CD14-positive monocyte (primary cell): ENCODE results near the gene SUPT4H1. TPM values are rescaled to one million over a fixed set of nuclear protein-coding genes. Genes with fewer than 3 reads are reported as not detected.

ENCODE experiments used
- DNase-seq, 3 donors: peaks; one replicate each; pipeline ENCODE4 v3.0.0-alpha.2; 2011 to 2022
- H2AFZ ChIP-seq: 2 replicates; pipeline ENCODE4 v1.6.0; 2012; ENCODE audit warnings: mild to moderate bottlenecking, low read depth, low read length, inconsistent platforms; ENCODE audit not compliant: insufficient read depth, poor library complexity, severe bottlenecking
- H3K27ac ChIP-seq, 2 donors: 1 replicate in 1 of 2; 2 replicates in 1 of 2; pipeline ENCODE4 v1.5.1; 2012 to 2013; ENCODE audit warnings: low read length in 2 of 2, control low read depth in 1 of 2, inconsistent platforms in 1 of 2, low read depth in 1 of 2, mild to moderate bottlenecking in 1 of 2
- H3K27me3 ChIP-seq, 2 donors: one replicate each; pipeline versions ENCODE4 v1.6.0 to v1.6.1; 2011 to 2013; ENCODE audit warnings: low read length in 2 of 2; ENCODE audit not compliant: control insufficient read depth in 2 of 2, insufficient read depth in 2 of 2
- H3K36me3 ChIP-seq, 2 donors: replicated peaks in 1 of 2; 1 replicate in 1 of 2; 2 replicates in 1 of 2; pipeline versions ENCODE4 v1.5.1 to v1.6.1; 2012 to 2013; ENCODE audit warnings: low read length in 2 of 2, control low read depth in 1 of 2, inconsistent platforms in 1 of 2, mild to moderate bottlenecking in 1 of 2; ENCODE audit not compliant: insufficient read depth in 2 of 2, control insufficient read depth in 1 of 2
- H3K4me1 ChIP-seq, 2 donors: 1 replicate in 1 of 2; 2 replicates in 1 of 2; pipeline versions ENCODE4 v1.5.1 to v1.6.1; 2012 to 2013; ENCODE audit warnings: low read length in 2 of 2, control low read depth in 1 of 2, inconsistent platforms in 1 of 2, mild to moderate bottlenecking in 1 of 2, moderate library complexity in 1 of 2; ENCODE audit not compliant: insufficient read depth in 2 of 2, control insufficient read depth in 1 of 2
- H3K4me2 ChIP-seq: replicated peaks from 2 replicates; pipeline ENCODE3; 2012; ENCODE audit warnings: low read length, moderate library complexity, mild to moderate bottlenecking; ENCODE audit not compliant: poor library complexity, severe bottlenecking; ENCODE audit errors: extremely low read depth
- H3K4me3 ChIP-seq, 3 experiments: fragments of 200-600 bp in 1 of 3; sonication (generic) in 1 of 3; replicated peaks in 1 of 3; 1 replicate in 2 of 3; 2 replicates in 1 of 3; pipeline ENCODE4 v1.5.1; 2011 to 2013; ENCODE audit warnings: low read length in 3 of 3, mild to moderate bottlenecking in 3 of 3, control low read depth in 2 of 3, low read depth in 2 of 3, inconsistent platforms in 1 of 3, moderate library complexity in 1 of 3
- H3K79me2 ChIP-seq: 2 replicates; pipeline ENCODE4 v1.6.0; 2012; ENCODE audit warnings: mild to moderate bottlenecking, control low read depth, inconsistent platforms, low read length, moderate library complexity; ENCODE audit not compliant: insufficient read depth
- H3K9ac ChIP-seq: 2 replicates; pipeline ENCODE4 v1.6.0; 2017; ENCODE audit warnings: low read length, mild to moderate bottlenecking; ENCODE audit not compliant: insufficient read depth, poor library complexity, severe bottlenecking
- H3K9me3 ChIP-seq, 2 donors: replicated peaks in 1 of 2; 1 replicate in 1 of 2; 2 replicates in 1 of 2; pipeline versions ENCODE4 v1.5.1 to v1.6.1; 2012 to 2013; ENCODE audit warnings: low read length in 2 of 2, control low read depth in 1 of 2; ENCODE audit not compliant: control insufficient read depth in 1 of 2, insufficient read depth in 1 of 2
- H4K20me1 ChIP-seq: 2 replicates; pipeline ENCODE4 v1.6.0; 2012; ENCODE audit warnings: mild to moderate bottlenecking, low read length, control low read depth, moderate library complexity; ENCODE audit not compliant: insufficient read depth
- H3K27ac Mint-ChIP-seq, 7 donors: one replicate each; pipeline ENCODE4 v1.8.0; 2020; ENCODE audit warnings: mild to moderate bottlenecking in 7 of 7, mixed read lengths in 7 of 7, moderate library complexity in 6 of 7, inconsistent platforms in 2 of 7
- H3K27me3 Mint-ChIP-seq, 3 donors: one replicate each; pipeline ENCODE4 v1.8.0; 2021 to 2022; ENCODE audit warnings: low read depth in 3 of 3, mild to moderate bottlenecking in 3 of 3, mixed read lengths in 3 of 3, moderate library complexity in 3 of 3, inconsistent platforms in 1 of 3
- H3K36me3 Mint-ChIP-seq, 2 donors: one replicate each; pipeline ENCODE4 v1.8.0; 2020; ENCODE audit warnings: mixed read lengths in 2 of 2, inconsistent platforms in 1 of 2, mild to moderate bottlenecking in 1 of 2
- H3K4me1 Mint-ChIP-seq: one replicate; pipeline ENCODE4 v1.8.0; 2020; ENCODE audit warnings: mild to moderate bottlenecking, mixed read lengths
- H3K4me3 Mint-ChIP-seq, 2 donors: one replicate each; pipeline ENCODE4 v1.8.0; 2020; ENCODE audit warnings: mild to moderate bottlenecking in 2 of 2, mixed read lengths in 2 of 2, moderate library complexity in 1 of 2
- H3K9me3 Mint-ChIP-seq, 7 donors: one replicate each; pipeline ENCODE4 v1.8.0; 2020 to 2022; ENCODE audit warnings: mixed read lengths in 7 of 7, mild to moderate bottlenecking in 6 of 7, moderate library complexity in 6 of 7, inconsistent platforms in 2 of 7
- WGBS: methylation state at CpG from one replicate; pipeline ENCODE4 v1.1.5; 2013; ENCODE audit warnings: missing lambda C conversion rate; ENCODE audit not compliant: insufficient coverage; 5-methylcytosine and 5-hydroxymethylcytosine counted together
- intact Hi-C, 2 donors: fragments of 100-400 bp; cut with micrococcal nuclease; formaldehyde crosslinking; loops; one replicate each; pipeline versions ENCODE4 v1.15.0 to v1.15.1; 2023
- polyA plus RNA-seq, 3 donors: library from polyadenylated mRNA; depleted of rRNA in 1 of 3; unstranded in 2 of 3; stranded (reverse) in 1 of 3; fragments of 300-500 nt in 2 of 3; fragments of >200 nt in 1 of 3; fragmentation: Illumina TruSeq in 2 of 3; gene quantifications; 1 replicate in 2 of 3; 2 replicates in 1 of 3; pipeline ENCODE4 v1.2.3, GENCODE V29; 2012 to 2021
- TF ChIP-seq, protein P1 (sequence below): fragments of 200-600 bp; IDR thresholded peaks from one replicate; pipeline ENCODE4 v1.8.0; 2022; ENCODE audit warnings: antibody characterized with exemption, mild to moderate bottlenecking

The SUPT4H1 gene
- polyA plus RNA-seq, 3 donors, result 144 to 251 (median 241) TPM

DNA sequence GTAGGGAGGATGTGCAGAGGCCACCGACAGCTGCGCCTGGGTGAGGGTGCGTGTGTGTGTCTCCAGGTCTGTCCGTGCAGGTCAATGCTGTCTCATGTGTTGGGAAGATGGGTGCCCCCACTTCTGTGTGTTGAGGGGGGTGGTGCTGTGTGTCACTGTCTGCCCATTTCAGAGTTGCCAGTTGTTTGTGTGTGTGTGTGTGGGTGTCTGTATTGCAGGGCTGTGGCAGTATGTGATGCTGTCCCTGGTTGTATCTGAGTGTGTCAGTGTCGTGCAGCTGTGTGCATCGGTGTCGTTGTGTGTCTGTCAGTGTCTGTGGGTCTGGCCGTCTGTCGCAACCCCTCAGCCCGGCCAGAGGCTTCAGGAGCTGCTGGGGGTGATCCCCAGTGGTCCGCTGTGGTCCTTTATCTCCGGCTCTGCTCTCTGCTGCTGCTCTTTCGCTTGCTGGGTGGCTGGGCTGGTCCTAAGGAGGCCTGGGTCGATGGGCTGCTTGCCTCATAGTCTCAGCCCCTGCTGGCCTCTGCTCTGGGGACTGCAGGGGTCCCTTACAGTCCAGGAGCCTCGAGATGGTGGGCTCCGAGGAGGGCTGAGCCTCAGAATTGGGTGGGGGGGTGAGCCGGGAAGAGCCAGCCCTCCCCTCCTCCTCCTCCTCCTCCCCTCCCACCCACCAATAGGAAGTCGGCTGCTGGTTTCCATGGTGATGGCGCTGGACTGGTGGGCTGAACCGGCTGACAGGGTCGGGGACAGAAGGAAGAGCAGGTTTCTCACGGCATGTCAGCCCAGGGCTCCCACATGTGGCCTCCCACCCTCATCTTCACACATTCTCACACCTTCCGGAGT, 23.6 kb downstream of the SUPT4H1 start, which contains the start of gene TSPOAP1:
Gene TSPOAP1, minus strand, starts transcription at position 601 of the 840 bp plus-strand sequence. CDS start 875 bp downstream, outside the sequence.
- Histone ChIP-seq H3K27me3 (peaks cover 11 to 30% of the 10 kb centered on the region in 2 donors), H3K79me2 (peaks cover 69% of the 10 kb centered on the region), H3K4me1 (peaks cover 71 to 75% of the 10 kb centered on the region in 2 donors), H4K20me1 (peaks cover 74% of the 10 kb centered on the region), H3K27ac (peak within 1 kb of the TSS; percentile 88 to 100), H3K36me3 (peaks cover 9 to 18% of the 10 kb centered on the region in 2 donors), H3K9ac (peak within 1 kb of the TSS; percentile 98), H2AFZ (no peak within 1 kb of the TSS), H3K4me2 (peak within 1 kb of the TSS; percentile 99), H3K4me3 (peak within 1 kb of the TSS; percentile 72 to 100 (median 99)), H3K9me3 (peaks cover 0 to 6% of the 10 kb centered on the region in 2 donors)
- Mint-ChIP-seq H3K36me3 (peaks cover 27 to 28% of the 10 kb centered on the region in 2 donors), H3K4me3 (peak within 1 kb of the TSS; percentile 75 to 99), H3K27ac (peak within 1 kb of the TSS; percentile 90 to 99 (median 98)), H3K4me1 (peaks cover 61% of the 10 kb centered on the region), H3K9me3 (peaks cover 0 to 9% (median 7%) of the 10 kb centered on the region in 7 donors), H3K27me3 (peaks cover 29 to 40% (median 37%) of the 10 kb centered on the region in 3 donors)
- intact Hi-C loops, result loop anchor here in 1 of 2 donors (2.0 to 5.0 kb wide), 3 partner anchors 34 to 51 kb away; no protein-coding TSS in a partner anchor
- peak; percentile 49 to 65 (median 54) for DNase-seq
- TF ChIP-seq, protein P1, sequence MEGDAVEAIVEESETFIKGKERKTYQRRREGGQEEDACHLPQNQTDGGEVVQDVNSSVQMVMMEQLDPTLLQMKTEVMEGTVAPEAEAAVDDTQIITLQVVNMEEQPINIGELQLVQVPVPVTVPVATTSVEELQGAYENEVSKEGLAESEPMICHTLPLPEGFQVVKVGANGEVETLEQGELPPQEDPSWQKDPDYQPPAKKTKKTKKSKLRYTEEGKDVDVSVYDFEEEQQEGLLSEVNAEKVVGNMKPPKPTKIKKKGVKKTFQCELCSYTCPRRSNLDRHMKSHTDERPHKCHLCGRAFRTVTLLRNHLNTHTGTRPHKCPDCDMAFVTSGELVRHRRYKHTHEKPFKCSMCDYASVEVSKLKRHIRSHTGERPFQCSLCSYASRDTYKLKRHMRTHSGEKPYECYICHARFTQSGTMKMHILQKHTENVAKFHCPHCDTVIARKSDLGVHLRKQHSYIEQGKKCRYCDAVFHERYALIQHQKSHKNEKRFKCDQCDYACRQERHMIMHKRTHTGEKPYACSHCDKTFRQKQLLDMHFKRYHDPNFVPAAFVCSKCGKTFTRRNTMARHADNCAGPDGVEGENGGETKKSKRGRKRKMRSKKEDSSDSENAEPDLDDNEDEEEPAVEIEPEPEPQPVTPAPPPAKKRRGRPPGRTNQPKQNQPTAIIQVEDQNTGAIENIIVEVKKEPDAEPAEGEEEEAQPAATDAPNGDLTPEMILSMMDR, result no peak
- WGBS, result under 1% methylated on average over 10 of the region's 23 CpGs
